Natural killer cell (primary cell): ENCODE results near the gene GALNT2. TPM values are rescaled to one million over a fixed set of nuclear protein-coding genes. Genes with fewer than 3 reads are reported as not detected.

Source experiments
- ATAC-seq, 3 donors: fragments of 150-1000 bp in 2 of 3; fragments of 200-7000 bp in 1 of 3; cut with Tn5 transposase; 1 replicate in 1 of 3; 2 replicates in 2 of 3; pipeline ENCODE4 v1.10.0; 2021; ENCODE audit warnings: mild to moderate bottlenecking in 2 of 3, moderate library complexity in 2 of 3
- DNase-seq, 2 donors: peaks; one replicate each; pipeline versions ENCODE4 v3.0.0 to v3.0.0-alpha.2; 2013 to 2021; ENCODE audit warnings: mixed read lengths in 1 of 2
- H3K27ac ChIP-seq: one replicate; pipeline ENCODE4 v1.5.1; 2013; ENCODE audit warnings: mild to moderate bottlenecking, low read length
- H3K27me3 ChIP-seq: one replicate; pipeline ENCODE4 v1.6.1; 2013; ENCODE audit warnings: low read length; ENCODE audit not compliant: control insufficient read depth, insufficient read depth
- H3K36me3 ChIP-seq: one replicate; pipeline ENCODE4 v1.6.1; 2013; ENCODE audit warnings: low read length; ENCODE audit not compliant: control insufficient read depth, insufficient read depth
- H3K4me1 ChIP-seq: one replicate; pipeline ENCODE4 v1.6.1; 2013; ENCODE audit warnings: low read length; ENCODE audit not compliant: control insufficient read depth, insufficient read depth
- H3K4me3 ChIP-seq: one replicate; pipeline ENCODE4 v1.5.1; 2013; ENCODE audit warnings: low read length
- H3K9me3 ChIP-seq: one replicate; pipeline ENCODE4 v1.6.1; 2013; ENCODE audit warnings: low read length; ENCODE audit not compliant: control insufficient read depth, insufficient read depth
- H3K27ac Mint-ChIP-seq, 2 donors: one replicate each; pipeline ENCODE4 v1.8.0; 2022; ENCODE audit warnings: mild to moderate bottlenecking in 2 of 2, mixed read lengths in 2 of 2, moderate library complexity in 1 of 2
- H3K27me3 Mint-ChIP-seq, 2 donors: one replicate each; pipeline ENCODE4 v1.8.0; 2022; ENCODE audit warnings: low read depth in 2 of 2, mixed read lengths in 2 of 2
- H3K36me3 Mint-ChIP-seq: one replicate; pipeline ENCODE4 v1.8.0; 2022; ENCODE audit warnings: mixed read lengths
- H3K4me1 Mint-ChIP-seq, 2 donors: one replicate each; pipeline ENCODE4 v1.8.0; 2022; ENCODE audit warnings: mixed read lengths in 2 of 2
- H3K4me3 Mint-ChIP-seq: one replicate; pipeline ENCODE4 v1.8.0; 2022; ENCODE audit warnings: mild to moderate bottlenecking, moderate library complexity, mixed read lengths
- H3K9me3 Mint-ChIP-seq, 2 donors: one replicate each; pipeline ENCODE4 v1.8.0; 2022; ENCODE audit warnings: mixed read lengths in 2 of 2
- CTCF ChIP-seq: fragments of 200-600 bp; IDR thresholded peaks from one replicate; pipeline ENCODE4 v1.8.0; 2022; ENCODE audit warnings: antibody characterized with exemption
- WGBS: methylation state at CpG from one replicate; pipeline ENCODE4 v1.1.7; 2013; ENCODE audit warnings: missing lambda C conversion rate; ENCODE audit not compliant: insufficient coverage; 5-methylcytosine and 5-hydroxymethylcytosine counted together
- intact Hi-C: fragments of 100-400 bp; cut with micrococcal nuclease; formaldehyde crosslinking; loops from one replicate; pipeline ENCODE4 v1.14.2; 2022
- total RNA-seq, 4 donors: library from RNA; stranded (reverse); fragments of 120-200 nt in 1 of 4; gene quantifications; one replicate each; pipeline versions ENCODE4 v1.2.3 to v1.2.4, GENCODE V29; 2013 to 2022

GALNT2 gene
- total RNA-seq = 10 to 100 TPM; 31.2 to 53.6 (median 47.3) TPM
- 16.2 TPM for total RNA-seq (2013)

GRCh38 chr1:230066466-230067404 is at the start of gene GALNT2:
Gene GALNT2, plus strand, starts transcription at chr1:230067238. Its CDS starts 43 bp downstream, at chr1:230067281.
- peaks cover 14% of the 10 kb centered on the region for H3K4me1 ChIP-seq
- no peaks in the 10 kb centered on the region for H3K9me3 ChIP-seq
- DNase-seq (peak; percentile 88 to 95), ATAC-seq (peak; percentile 88 to 97 (median 90))
- no peaks in the 10 kb centered on the region for H3K36me3 ChIP-seq
- intact Hi-C loops = loop anchor here (2.0 to 5.0 kb wide), 2 partner anchors 56 to 440 kb away; partner anchors contain the start of genes TAF5L and URB2
- H3K36me3 Mint-ChIP-seq = no peaks in the 10 kb centered on the region
- peak within 1 kb of the TSS; percentile 86 for H3K27ac ChIP-seq
- peak within 1 kb of the TSS; percentile 85 to 90 for H3K27ac Mint-ChIP-seq
- H3K4me1 Mint-ChIP-seq = peaks cover 31 to 33% of the 10 kb centered on the region in 2 donors
- H3K9me3 Mint-ChIP-seq = no peaks in the 10 kb centered on the region
- peak within 1 kb of the TSS; percentile 91 for H3K4me3 Mint-ChIP-seq
- TF ChIP-seq CTCF = no peak
- H3K27me3 ChIP-seq = no peaks in the 10 kb centered on the region
- H3K27me3 Mint-ChIP-seq = peaks cover 0 to 4% of the 10 kb centered on the region in 2 donors
- H3K4me3 ChIP-seq = peak within 1 kb of the TSS; percentile 81
- WGBS = under 1% methylated on average over 104 of the region's 104 CpGs

- Histone ChIP-seq H3K9me3 (no peaks in the 10 kb centered on the region), H3K36me3 (no peaks in the 10 kb centered on the region), H3K4me3 (no peak overlapping the region), H3K4me1 (no peaks in the 10 kb centered on the region), H3K27me3 (no peaks in the 10 kb centered on the region), H3K27ac (no peak overlapping the region)
- Mint-ChIP-seq H3K9me3 (peaks cover 0 to 2% of the 10 kb centered on the region in 2 donors), H3K27me3 (peaks cover 8 to 12% of the 10 kb centered on the region in 2 donors), H3K4me3 (no peak overlapping the region), H3K4me1 (no peaks in the 10 kb centered on the region), H3K36me3 (no peaks in the 10 kb centered on the region), H3K27ac (no peak overlapping the region)
- 100% methylated on average over 1 of the region's 3 CpGs for WGBS
- ATAC-seq (no peak), DNase-seq (no peak)
- intact Hi-C loops = no loop called here
- no peak for TF ChIP-seq CTCF
Observed at GRCh38 chr1:230020451-230020850, 46.6 kb upstream of the GALNT2 start.

- H3K27ac Mint-ChIP-seq = no peak overlapping the region
- Histone ChIP-seq H3K4me1 (no peaks in the 10 kb centered on the region), H3K9me3 (peaks cover 3% of the 10 kb centered on the region), H3K4me3 (no peak overlapping the region), H3K27me3 (no peaks in the 10 kb centered on the region), H3K27ac (no peak overlapping the region), H3K36me3 (no peaks in the 10 kb centered on the region)
- 62% methylated on average over 6 of the region's 6 CpGs for WGBS
- intact Hi-C loops = no loop called here
- TF ChIP-seq CTCF = no peak
- H3K9me3 Mint-ChIP-seq = peaks cover 0 to 4% of the 10 kb centered on the region in 2 donors
- DNase-seq (no peak), ATAC-seq (no peak)
- H3K4me1 Mint-ChIP-seq = no peaks in the 10 kb centered on the region
- H3K27me3 Mint-ChIP-seq = peaks cover 8 to 12% of the 10 kb centered on the region in 2 donors
- no peak overlapping the region for H3K4me3 Mint-ChIP-seq
- no peaks in the 10 kb centered on the region for H3K36me3 Mint-ChIP-seq
Observed at GRCh38 chr1:230022666-230023380, 44.2 kb upstream of the GALNT2 start.
